ENCODE data around the gene POU6F2.
"Not testable (repeated sequence)": the region's sequence is repeated elsewhere in the genome, so short reads cannot be mapped to it uniquely, and the experiment has no call there.

POU6F2 gene

GRCh38 chr7:39312254-39312989 is 334.7 kb downstream of the POU6F2 start:
- no peak for DNase-seq

GRCh38 chr7:39313376-39313775 is 335.7 kb downstream of the POU6F2 start:
- no peak for DNase-seq

GRCh38 chr7:39313974-39314373 is 336.3 kb downstream of the POU6F2 start:
- DNase-seq, result no peak

- DNase-seq, result no peak
Observed at GRCh38 chr7:39317107-39317506, 339.4 kb downstream of the POU6F2 start.

- DNase-seq, result no peak
Observed at GRCh38 chr7:39317896-39318295, 340.2 kb downstream of the POU6F2 start.

- no peak for DNase-seq
Observed at GRCh38 chr7:39321245-39321644, 343.5 kb downstream of the POU6F2 start.

GRCh38 chr7:39321909-39322498 is 344.3 kb downstream of the POU6F2 start:
- no peak for DNase-seq

GRCh38 chr7:39324139-39324760 is 346.5 kb downstream of the POU6F2 start:
- DNase-seq, result no peak

- DNase-seq, result not testable (repeated sequence)
Observed at GRCh38 chr7:39331607-39332006, 353.9 kb downstream of the POU6F2 start.

GRCh38 chr7:39332142-39332541 is 354.4 kb downstream of the POU6F2 start:
- no peak for DNase-seq

- DNase-seq, result no peak
Observed at GRCh38 chr7:39333701-39334100, 356.0 kb downstream of the POU6F2 start.

- no peak for DNase-seq
Observed at GRCh38 chr7:39336442-39336841, 358.7 kb downstream of the POU6F2 start.

- no peak for DNase-seq
Observed at GRCh38 chr7:39338716-39339115, 361.0 kb downstream of the POU6F2 start.

GRCh38 chr7:39339591-39339990 is 361.9 kb downstream of the POU6F2 start:
- DNase-seq, result no peak

GRCh38 chr7:39341083-39341482 is 363.4 kb downstream of the POU6F2 start:
- DNase-seq, result no peak

- DNase-seq, result no peak
Observed at GRCh38 chr7:39342763-39343162, 365.1 kb downstream of the POU6F2 start.

GRCh38 chr7:39349452-39350123 is 371.9 kb downstream of the POU6F2 start:
- no peak for DNase-seq

GRCh38 chr7:39353615-39354376 is 376.1 kb downstream of the POU6F2 start:
- no peak for DNase-seq

- DNase-seq, result no peak
Observed at GRCh38 chr7:39355664-39356063, 378.0 kb downstream of the POU6F2 start.

- DNase-seq, result no peak
Observed at GRCh38 chr7:39356172-39356925, 378.6 kb downstream of the POU6F2 start.

GRCh38 chr7:39357648-39358047 is 379.9 kb downstream of the POU6F2 start:
- DNase-seq, result no peak

GRCh38 chr7:39360038-39360437 is 382.3 kb downstream of the POU6F2 start:
- DNase-seq, result no peak

All from NCI-H2107 (cell line).